Fibroblast of villous mesenchyme (primary cell): Measurements from ENCODE around the gene FAM120B. TPM values are rescaled to one million over a fixed set of nuclear protein-coding genes. Genes with fewer than 3 reads are reported as not detected.

Experiments
- DNase-seq: peaks from one replicate; pipeline ENCODE4 v3.0.0-alpha.2; 2010; ENCODE audit warnings: low read depth
- H3K4me3 ChIP-seq: 2 replicates; pipeline ENCODE4 v1.5.1; 2011; ENCODE audit warnings: low read depth, mild to moderate bottlenecking, low read length
- total RNA-seq: library from RNA; depleted of rRNA; stranded (reverse); fragments of >200 nt; gene quantifications from 2 replicates; pipeline ENCODE4 v1.2.3, GENCODE V29; 2012
- TF ChIP-seq, protein P1 (sequence below): IDR thresholded peaks from 2 replicates; pipeline ENCODE4 v1.5.1; 2012; ENCODE audit warnings: low read depth, mild to moderate bottlenecking, low read length; ENCODE audit not compliant: insufficient read depth

Gene FAM120B
- total RNA-seq, 1 donor: 17.3 TPM

DNA sequence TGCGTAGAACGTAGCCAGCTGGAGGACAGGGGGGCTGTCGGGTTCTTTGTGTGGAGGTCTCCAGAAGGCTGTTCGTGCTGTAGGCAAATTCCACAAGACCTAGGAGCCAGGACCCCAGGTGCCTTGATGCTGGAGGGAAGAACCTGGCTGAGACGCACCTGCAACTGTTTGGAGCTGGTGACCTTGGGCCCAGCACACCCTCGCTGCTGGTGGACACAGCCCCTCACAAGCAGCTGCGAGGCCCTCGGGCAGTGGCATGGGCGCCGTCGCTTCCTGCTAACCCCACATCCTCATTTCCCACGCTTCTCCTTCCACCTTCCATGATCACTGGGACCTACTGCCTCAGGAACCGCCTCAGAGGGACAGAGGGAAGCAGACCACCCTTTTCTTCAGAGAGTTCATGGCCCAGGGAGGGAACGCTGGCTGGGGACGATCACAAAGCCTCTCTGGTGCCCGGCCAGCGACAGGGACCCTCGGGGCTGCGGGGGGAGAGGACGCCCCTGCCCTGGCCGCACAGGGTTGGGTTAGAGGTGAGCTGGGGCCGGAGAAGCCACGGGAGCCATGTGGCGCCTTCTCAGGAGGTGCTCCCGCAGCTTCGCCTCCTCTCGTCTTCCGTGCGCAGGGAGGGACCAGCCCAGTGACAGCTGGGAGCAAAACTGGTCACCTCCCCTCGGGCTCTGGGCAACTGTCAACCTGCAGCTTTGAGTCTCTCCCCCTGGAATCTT lies 34.1 kb upstream of the FAM120B start:
- TF ChIP-seq, protein P1, sequence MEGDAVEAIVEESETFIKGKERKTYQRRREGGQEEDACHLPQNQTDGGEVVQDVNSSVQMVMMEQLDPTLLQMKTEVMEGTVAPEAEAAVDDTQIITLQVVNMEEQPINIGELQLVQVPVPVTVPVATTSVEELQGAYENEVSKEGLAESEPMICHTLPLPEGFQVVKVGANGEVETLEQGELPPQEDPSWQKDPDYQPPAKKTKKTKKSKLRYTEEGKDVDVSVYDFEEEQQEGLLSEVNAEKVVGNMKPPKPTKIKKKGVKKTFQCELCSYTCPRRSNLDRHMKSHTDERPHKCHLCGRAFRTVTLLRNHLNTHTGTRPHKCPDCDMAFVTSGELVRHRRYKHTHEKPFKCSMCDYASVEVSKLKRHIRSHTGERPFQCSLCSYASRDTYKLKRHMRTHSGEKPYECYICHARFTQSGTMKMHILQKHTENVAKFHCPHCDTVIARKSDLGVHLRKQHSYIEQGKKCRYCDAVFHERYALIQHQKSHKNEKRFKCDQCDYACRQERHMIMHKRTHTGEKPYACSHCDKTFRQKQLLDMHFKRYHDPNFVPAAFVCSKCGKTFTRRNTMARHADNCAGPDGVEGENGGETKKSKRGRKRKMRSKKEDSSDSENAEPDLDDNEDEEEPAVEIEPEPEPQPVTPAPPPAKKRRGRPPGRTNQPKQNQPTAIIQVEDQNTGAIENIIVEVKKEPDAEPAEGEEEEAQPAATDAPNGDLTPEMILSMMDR: no peak
- no peak overlapping the region for H3K4me3 ChIP-seq

DNA sequence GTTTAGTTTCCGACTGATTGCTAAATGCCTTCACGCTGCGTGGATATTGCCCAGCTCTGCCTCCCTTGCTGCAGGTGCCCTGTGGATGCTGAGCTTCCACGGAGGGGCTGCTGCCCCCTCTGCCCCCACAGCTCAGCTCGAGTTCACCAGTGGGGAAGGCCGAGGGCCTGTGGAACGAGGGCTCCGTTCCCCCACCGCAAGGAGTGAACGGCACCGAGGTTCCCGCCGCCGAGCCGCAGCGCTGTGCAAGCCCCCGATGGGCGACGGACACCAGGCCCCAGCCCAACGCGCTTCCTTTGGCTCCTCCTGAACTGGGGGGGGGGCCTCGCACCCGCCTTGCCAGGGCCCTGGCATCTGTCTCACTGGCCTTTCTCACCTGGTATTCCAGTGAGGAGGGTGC lies 33.4 kb upstream of the FAM120B start:
- TF ChIP-seq, protein P1: no peak
- DNase-seq: no peak
- H3K4me3 ChIP-seq: no peak overlapping the region

More for the DNA sequence above, 34.1 kb upstream of the FAM120B start:
- no peak for DNase-seq

DNA sequence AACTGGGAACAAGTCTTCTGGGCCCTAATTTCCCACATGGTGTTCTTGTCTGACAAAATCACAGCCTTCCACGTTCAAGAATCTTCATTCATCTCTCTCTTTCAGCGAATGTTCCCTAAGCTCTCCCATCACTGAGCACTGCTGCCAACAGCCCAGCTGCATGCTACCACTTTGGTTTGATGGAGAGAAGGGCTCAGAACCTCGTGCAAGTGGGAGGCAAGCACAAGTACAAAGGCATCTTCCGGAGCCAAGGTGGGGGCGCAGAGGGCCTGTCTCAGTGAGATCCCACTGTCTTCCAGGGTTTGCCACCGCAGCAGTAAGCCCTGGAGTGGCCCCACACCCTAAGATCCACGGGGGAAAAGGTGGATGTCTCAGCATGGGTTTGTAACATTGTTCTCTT lies 32.9 kb upstream of the FAM120B start:
- TF ChIP-seq, protein P1: no peak
- H3K4me3 ChIP-seq: no peak overlapping the region
- DNase-seq: no peak

DNA sequence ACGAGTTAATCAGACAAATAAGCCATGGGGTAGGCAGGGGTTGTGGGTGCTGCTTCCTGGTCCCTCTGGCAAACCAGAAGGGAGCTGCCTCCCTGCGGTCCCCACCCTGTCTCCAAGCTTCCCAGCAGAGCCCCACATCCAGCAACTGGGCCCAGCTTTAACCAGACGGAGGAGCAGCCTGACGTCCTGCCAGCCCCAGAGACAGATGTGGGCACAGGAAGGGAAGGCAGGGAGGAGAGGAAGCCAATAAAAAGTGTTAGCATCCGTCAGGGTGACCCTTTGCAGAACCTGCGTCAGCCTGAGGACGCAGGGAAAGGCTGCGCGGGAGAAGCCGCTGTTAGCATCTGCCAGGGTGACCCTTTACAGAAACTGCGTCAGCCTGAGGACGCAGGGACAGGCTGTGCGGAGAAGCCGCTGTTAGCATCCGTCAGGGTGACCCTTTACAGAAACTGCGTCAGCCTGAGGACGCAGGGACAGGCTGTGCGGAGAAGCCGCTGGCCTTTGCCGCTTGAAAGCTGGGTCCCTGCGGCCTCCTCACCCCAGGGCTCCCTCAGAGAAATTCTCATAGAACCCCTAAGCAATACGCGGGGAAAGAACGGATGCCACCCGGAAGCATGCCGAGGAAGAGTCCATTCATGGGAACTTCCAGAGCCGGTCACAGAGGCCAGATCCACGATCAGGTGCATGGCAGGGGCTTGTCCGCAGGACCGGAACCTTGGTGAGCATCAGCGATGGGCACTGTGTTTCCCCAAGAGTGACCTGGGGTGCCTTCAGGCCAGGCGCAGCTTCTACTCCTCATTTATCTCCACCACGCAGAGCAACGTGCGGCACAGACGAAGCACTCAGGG lies 31.6 kb upstream of the FAM120B start:
- TF ChIP-seq, protein P1: no peak
- H3K4me3 ChIP-seq: no peak overlapping the region
- no peak for DNase-seq

DNA sequence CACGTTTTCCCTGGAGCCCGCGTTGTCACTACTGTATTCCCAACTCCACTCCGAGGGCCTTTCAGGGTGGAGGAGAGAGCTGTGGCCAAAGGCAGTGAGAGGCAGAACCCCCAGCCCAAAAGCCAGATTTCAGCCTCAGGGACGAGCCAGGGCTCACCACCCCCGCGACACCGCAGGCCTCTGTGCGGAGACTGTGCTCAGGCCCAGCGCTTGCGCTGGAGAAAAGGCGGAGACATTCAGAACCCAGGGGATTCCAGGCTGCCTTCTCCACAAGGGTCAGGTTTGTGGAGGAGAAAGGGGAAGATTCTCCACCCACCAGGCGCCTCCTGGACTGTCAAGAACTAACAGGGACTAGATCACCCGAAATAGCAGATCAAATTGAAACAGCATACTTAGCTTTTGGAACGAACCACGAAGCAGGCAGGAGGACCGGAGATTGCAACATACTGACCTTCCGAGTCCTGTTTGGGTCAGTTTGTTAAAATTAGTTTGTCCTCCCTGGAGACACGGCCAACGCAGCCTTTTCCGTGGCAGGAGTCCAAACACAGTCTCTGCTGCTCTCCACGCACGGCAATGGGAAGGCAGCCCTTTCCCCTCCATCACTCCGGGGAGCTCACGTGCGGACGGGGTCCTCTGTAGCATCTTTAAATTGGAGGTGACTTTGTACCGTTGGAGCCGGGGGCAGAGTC lies 30.0 kb upstream of the FAM120B start:
- TF ChIP-seq, protein P1: no peak
- no peak overlapping the region for H3K4me3 ChIP-seq
- DNase-seq: peak; percentile 65

GRCh38 chr6:170277893-170278742 lies 28.4 kb upstream of the FAM120B start:
- H3K4me3 ChIP-seq: no peak overlapping the region
- TF ChIP-seq, protein P1: no peak
- no peak for DNase-seq
